Neural cell (in vitro differentiated cells): ENCODE results near the gene SIK1. TPM values are rescaled to one million over a fixed set of nuclear protein-coding genes. Genes with fewer than 3 reads are reported as not detected.

ENCODE experiments used
- H2AFZ ChIP-seq: fragments of 200-600, 300-800 bp; sonication (generic), shearing (Covaris generic); 2 replicates; pipeline ENCODE4 v1.6.0; 2014; ENCODE audit warnings: low read depth, mild to moderate bottlenecking, antibody characterized with exemption, low read length, moderate library complexity
- H3F3A ChIP-seq: fragments of 200-600 bp; shearing (Covaris generic); 2 replicates; pipeline ENCODE4 v1.6.1; 2016; ENCODE audit warnings: mild to moderate bottlenecking, moderate library complexity, mixed read lengths, antibody characterized with exemption, low read length; ENCODE audit not compliant: insufficient read depth, poor library complexity, severe bottlenecking
- H3K27ac ChIP-seq: fragments of 200-600, 300-800 bp; sonication (generic), shearing (Covaris generic); 2 replicates; pipeline ENCODE4 v1.5.1; 2014; ENCODE audit warnings: mild to moderate bottlenecking, low read length, moderate library complexity
- H3K27me3 ChIP-seq: fragments of 300-800, 200-600 bp; sonication (generic), shearing (Covaris generic); 2 replicates; pipeline ENCODE4 v1.6.0; 2014; ENCODE audit warnings: mild to moderate bottlenecking, low read depth, low read length, moderate library complexity; ENCODE audit not compliant: insufficient read depth
- H3K36me3 ChIP-seq: fragments of 300-800, 200-600 bp; sonication (generic), shearing (Covaris generic); 2 replicates; pipeline ENCODE4 v1.5.1; 2014; ENCODE audit warnings: mild to moderate bottlenecking, antibody characterized with exemption, low read length, moderate library complexity; ENCODE audit not compliant: insufficient read depth
- H3K4me2 ChIP-seq: fragments of 300-800, 200-600 bp; sonication (generic), shearing (Covaris generic); 2 replicates; pipeline ENCODE4 v1.6.0; 2014; ENCODE audit warnings: mild to moderate bottlenecking, low read length
- H3K4me3 ChIP-seq: fragments of 300-800, 200-600 bp; sonication (generic), shearing (Covaris generic); 2 replicates; pipeline ENCODE4 v1.5.1; 2014; ENCODE audit warnings: mild to moderate bottlenecking, low read length, moderate library complexity
- H3K79me2 ChIP-seq: fragments of 200-600 bp; shearing (Covaris generic); replicated peaks from 2 replicates; pipeline ENCODE4 v1.6.0; 2014; ENCODE audit warnings: mild to moderate bottlenecking, low read length, moderate library complexity; ENCODE audit not compliant: insufficient read depth
- H3K9ac ChIP-seq: fragments of 300-800, 200-600 bp; sonication (generic), shearing (Covaris generic); 2 replicates; pipeline ENCODE4 v1.6.1; 2016; ENCODE audit warnings: mild to moderate bottlenecking, low read length, mixed read lengths
- H3K9me2 ChIP-seq: fragments of 200-600 bp; shearing (Covaris generic); 2 replicates; pipeline ENCODE4 v1.6.1; 2016; ENCODE audit warnings: mild to moderate bottlenecking, low read length, mixed read lengths; ENCODE audit not compliant: insufficient read depth
- H3K9me3 ChIP-seq: fragments of 200-600, 300-800 bp; sonication (generic), shearing (Covaris generic); 2 replicates; pipeline ENCODE4 v1.6.1; 2016; ENCODE audit warnings: mild to moderate bottlenecking, mixed run types, low read length, moderate library complexity, mixed read lengths
- H4K20me1 ChIP-seq: fragments of 200-600 bp; shearing (Covaris generic); 2 replicates; pipeline ENCODE4 v1.6.1; 2016; ENCODE audit warnings: mild to moderate bottlenecking, mixed run types; ENCODE audit not compliant: insufficient read depth
- CTCF ChIP-seq: fragments of 450-650 bp; IDR thresholded peaks from 2 replicates; pipeline ENCODE4 v1.5.1; 2014; ENCODE audit warnings: antibody characterized with exemption, mild to moderate bottlenecking, moderate library complexity; ENCODE audit not compliant: poor library complexity, severe bottlenecking
- EP300 ChIP-seq: fragments of 450-650 bp; conservative IDR thresholded peaks from 2 replicates; pipeline ENCODE4 v1.6.1; 2014; ENCODE audit warnings: antibody characterized with exemption, mild to moderate bottlenecking, moderate library complexity; ENCODE audit not compliant: poor library complexity, severe bottlenecking
- MXI1 ChIP-seq: fragments of 450-650 bp; conservative IDR thresholded peaks from 2 replicates; pipeline ENCODE4 v1.6.1; 2014; ENCODE audit warnings: antibody characterized with exemption, mild to moderate bottlenecking; ENCODE audit not compliant: poor library complexity, severe bottlenecking
- POLR2AphosphoS5 ChIP-seq: IDR thresholded peaks from 2 replicates; pipeline ENCODE4 v1.6.1; 2012
- RAD21 ChIP-seq: fragments of 450-650 bp; conservative IDR thresholded peaks from 2 replicates; pipeline ENCODE4 v1.6.1; 2014; ENCODE audit warnings: antibody characterized with exemption, mild to moderate bottlenecking, moderate library complexity
- REST ChIP-seq: IDR thresholded peaks from 2 replicates; pipeline ENCODE4 v1.6.1; 2012; ENCODE audit warnings: borderline replicate concordance
- SMC3 ChIP-seq: fragments of 450-650 bp; conservative IDR thresholded peaks from 2 replicates; pipeline ENCODE4 v1.6.1; 2014; ENCODE audit warnings: antibody characterized with exemption, mild to moderate bottlenecking, moderate library complexity; ENCODE audit not compliant: poor library complexity
- TAF1 ChIP-seq: IDR thresholded peaks from 2 replicates; pipeline ENCODE4 v1.6.1; 2012; ENCODE audit warnings: low read depth
- polyA plus RNA-seq: library from polyadenylated mRNA; depleted of rRNA; stranded (reverse); fragments of >200 nt; gene quantifications from 2 replicates; pipeline ENCODE4 v1.2.3, GENCODE V29; 2014

Gene SIK1
- polyA plus RNA-seq, 1 donor from 2014 or later: 2.6 TPM

GRCh38 chr21:43365611-43366426, 61.1 kb downstream of the SIK1 start:
- Histone ChIP-seq H3K9me2 (no peaks in the 10 kb centered on the region), H3K4me3 (no peak overlapping the region), H3F3A (no peaks in the 10 kb centered on the region)

More at GRCh38 chr21:43365611-43366426, 61.1 kb downstream of the SIK1 start:
- no peak overlapping the region for H3K27ac ChIP-seq
- H4K20me1 ChIP-seq: no peaks in the 10 kb centered on the region
- no peaks in the 10 kb centered on the region for H3K27me3 ChIP-seq
- no peak overlapping the region for H3K9ac ChIP-seq
- H2AFZ ChIP-seq: no peak overlapping the region
- H3K9me3 ChIP-seq: no peaks in the 10 kb centered on the region
- H3K4me2 ChIP-seq: no peak overlapping the region
- no peaks in the 10 kb centered on the region for H3K79me2 ChIP-seq
- no peak for TF ChIP-seq MXI1
- TF ChIP-seq EP300: no peak
- no peak for TF ChIP-seq REST
- no peak for TF ChIP-seq TAF1
- TF ChIP-seq RAD21: no peak
- TF ChIP-seq CTCF: no peak
- TF ChIP-seq POLR2AphosphoS5: no peak
- no peak for TF ChIP-seq SMC3
- H3K36me3 ChIP-seq: no peaks in the 10 kb centered on the region
